Fibroblast of lung (primary cell): ENCODE measurements around the gene ACCS. TPM values are rescaled to one million over a fixed set of nuclear protein-coding genes. Genes with fewer than 3 reads are reported as not detected.

ENCODE experiments used
- DNase-seq, 2 donors: peaks; one replicate each; pipeline versions ENCODE4 v3.0.0 to v3.0.0-alpha.2; 2010; ENCODE audit warnings: low read depth in 2 of 2
- H2AFZ ChIP-seq: 2 replicates; pipeline ENCODE4 v1.5.1; 2012; ENCODE audit warnings: low read length, control low read depth, inconsistent platforms
- H3K27ac ChIP-seq: 2 replicates; pipeline ENCODE4 v1.5.1; 2011; ENCODE audit warnings: low read length, control low read depth; ENCODE audit not compliant: insufficient read depth
- H3K27me3 ChIP-seq: 2 replicates; pipeline ENCODE4 v1.5.1; 2011; ENCODE audit warnings: mild to moderate bottlenecking, low read length; ENCODE audit not compliant: control insufficient read depth, insufficient read depth
- H3K36me3 ChIP-seq: 2 replicates; pipeline ENCODE4 v1.5.1; 2011; ENCODE audit warnings: low read length; ENCODE audit not compliant: control insufficient read depth, insufficient read depth
- H3K4me1 ChIP-seq: 2 replicates; pipeline ENCODE4 v1.5.1; 2011; ENCODE audit warnings: low read length; ENCODE audit not compliant: control insufficient read depth, insufficient read depth; ENCODE audit errors: extremely low read depth
- H3K4me2 ChIP-seq: 2 replicates; pipeline ENCODE4 v1.5.1; 2011; ENCODE audit warnings: low read length, control low read depth; ENCODE audit not compliant: insufficient read depth; ENCODE audit errors: extremely low read depth
- H3K4me3 ChIP-seq, 4 experiments: fragments of 200-600 bp in 1 of 4; sonication (generic) in 1 of 4; replicated peaks in 1 of 4; 2 replicates each; pipeline ENCODE4 v1.5.1; 2011 to 2016; ENCODE audit warnings: low read length in 4 of 4, low read depth in 3 of 4, mild to moderate bottlenecking in 3 of 4, control low read depth in 2 of 4, inconsistent platforms in 1 of 4, mixed read lengths in 1 of 4; ENCODE audit not compliant: insufficient read depth in 1 of 4; ENCODE audit errors: control extremely low read depth in 1 of 4
- H3K79me2 ChIP-seq: 2 replicates; pipeline ENCODE4 v1.5.1; 2012; ENCODE audit warnings: mild to moderate bottlenecking, low read length, inconsistent platforms; ENCODE audit not compliant: control insufficient read depth, insufficient read depth
- H3K9ac ChIP-seq: 2 replicates; pipeline ENCODE4 v1.5.1; 2011; ENCODE audit warnings: mild to moderate bottlenecking, low read length, control low read depth; ENCODE audit not compliant: insufficient read depth
- H3K9me3 ChIP-seq: 2 replicates; pipeline ENCODE4 v1.5.1; 2012; ENCODE audit warnings: low read depth, low read length; ENCODE audit not compliant: control insufficient read depth, insufficient read depth
- H4K20me1 ChIP-seq: 2 replicates; pipeline ENCODE4 v1.5.1; 2011; ENCODE audit warnings: low read length; ENCODE audit not compliant: control insufficient read depth, insufficient read depth; ENCODE audit errors: extremely low read depth
- CTCF ChIP-seq, 2 donors: IDR thresholded peaks in 1 of 2; conservative IDR thresholded peaks in 1 of 2; 1 replicate in 1 of 2; 2 replicates in 1 of 2; pipeline ENCODE4 v1.5.1; 2011 to 2012; ENCODE audit warnings: low read length in 2 of 2, control low read depth in 1 of 2, inconsistent platforms in 1 of 2, low read depth in 1 of 2, mild to moderate bottlenecking in 1 of 2
- EZH2 ChIP-seq: IDR thresholded peaks from 2 replicates; pipeline ENCODE4 v1.5.1; 2012; ENCODE audit warnings: low read length, control low read depth, mild to moderate bottlenecking; ENCODE audit errors: missing control alignments
- polyA plus RNA-seq, 2 donors: library from polyadenylated mRNA; depleted of rRNA in 1 of 2; stranded (reverse) in 1 of 2; unstranded in 1 of 2; fragments of >200 nt; gene quantifications; 2 replicates each; pipeline ENCODE4 v1.2.1, GENCODE V29; 2011 to 2012; ENCODE audit warnings: missing spikeins in 1 of 2
- total RNA-seq: library from RNA; depleted of rRNA; stranded (reverse); fragments of >200 nt; gene quantifications from 2 replicates; pipeline ENCODE4 v1.2.1, GENCODE V29; 2014

ACCS gene
- total and polyA plus RNA-seq, 2 donors (not counting 1 experiment from before 2014, with no cell fraction given): 13.7 to 14.2 TPM

- DNase-seq: no peak
- Histone ChIP-seq H3K4me2 (no peak overlapping the region), H2AFZ (no peak overlapping the region), H3K9ac (no peak overlapping the region), H3K4me1 (peaks cover 22% of the 10 kb centered on the region), H3K27ac (no peak overlapping the region), H3K9me3 (no peaks in the 10 kb centered on the region), H3K79me2 (no peaks in the 10 kb centered on the region), H3K36me3 (no peaks in the 10 kb centered on the region), H4K20me1 (no peaks in the 10 kb centered on the region), H3K27me3 (no peaks in the 10 kb centered on the region), H3K4me3 (no peak overlapping the region)
- TF ChIP-seq EZH2: no peak
These were observed 37.1 kb upstream of the ACCS start for GRCh38 chr11:44028816-44029506.

- no peak for DNase-seq
- Histone ChIP-seq H3K27me3 (no peaks in the 10 kb centered on the region), H3K4me1 (peaks cover 22% of the 10 kb centered on the region), H3K27ac (no peak overlapping the region), H3K4me3 (no peak overlapping the region), H2AFZ (no peak overlapping the region), H4K20me1 (no peaks in the 10 kb centered on the region), H3K36me3 (no peaks in the 10 kb centered on the region), H3K79me2 (no peaks in the 10 kb centered on the region), H3K9me3 (no peaks in the 10 kb centered on the region), H3K9ac (no peak overlapping the region), H3K4me2 (no peak overlapping the region)
- no peak for TF ChIP-seq EZH2
- TF ChIP-seq CTCF (conservative IDR thresholded peaks at IDR 0.05 in 1 of 2, IDR thresholded peaks at IDR 0.05 in 1 of 2; ENCODE audit: low read depth in 1 of 2, low read length in 2 of 2): no peak
These were observed 36.6 kb upstream of the ACCS start for GRCh38 chr11:44029507-44029845.

GRCh38 chr11:44029977-44030911, 35.8 kb upstream of the ACCS start:
- H3K4me2 ChIP-seq: peak overlapping the region; percentile 27
- no peaks in the 10 kb centered on the region for H4K20me1 ChIP-seq
- no peaks in the 10 kb centered on the region for H3K27me3 ChIP-seq
- H3K9ac ChIP-seq: no peak overlapping the region
- H3K27ac ChIP-seq: peak overlapping the region; percentile 63
- DNase-seq: peak; percentile 50 to 88
- H2AFZ ChIP-seq: no peak overlapping the region
- TF ChIP-seq CTCF (conservative IDR thresholded peaks at IDR 0.05 in 1 of 2, IDR thresholded peaks at IDR 0.05 in 1 of 2; ENCODE audit: low read depth in 1 of 2, low read length in 2 of 2) (no peak), EZH2 (no peak)
- no peaks in the 10 kb centered on the region for H3K9me3 ChIP-seq
- H3K4me3 ChIP-seq: no peak overlapping the region
- H3K4me1 ChIP-seq: peaks cover 22% of the 10 kb centered on the region
- H3K36me3 ChIP-seq: no peaks in the 10 kb centered on the region
- no peaks in the 10 kb centered on the region for H3K79me2 ChIP-seq
